Naive thymus-derived CD4-positive, alpha-beta T cell (primary cell): Measurements from ENCODE around the gene PAX7. TPM values are rescaled to one million over a fixed set of nuclear protein-coding genes. Genes with fewer than 3 reads are reported as not detected.
"Not testable (repeated sequence)": the region's sequence is repeated elsewhere in the genome, so short reads cannot be mapped to it uniquely, and the experiment has no call there.

Experiments used
- ATAC-seq: fragments of 150-1000 bp; cut with Tn5 transposase; 2 replicates; pipeline ENCODE4 v1.10.0; 2021; ENCODE audit warnings: mild to moderate bottlenecking, moderate library complexity
- CTCF ChIA-PET: fragments of 350-600 bp; sonication (Branson Sonifier 250); formaldehyde crosslinking; loops from one replicate; lab custom pipeline; 2021; ENCODE audit warnings: antibody characterized with exemption; lab: Charles Lee
- POLR2A ChIA-PET: fragments of 350-600 bp; sonication (Branson Sonifier 250); formaldehyde crosslinking; loops from one replicate; lab custom pipeline; 2021; ENCODE audit warnings: antibody characterized with exemption, inconsistent platforms; lab: Charles Lee
- DNase-seq, 9 donors: peaks; one replicate each; pipeline versions ENCODE4 v3.0.0 to v3.0.0-alpha.2; 2020 to 2022; ENCODE audit warnings: mixed read lengths in 1 of 9
- H3K27ac ChIP-seq: one replicate; pipeline ENCODE4 v1.7.0; 2013; ENCODE audit warnings: mild to moderate bottlenecking, low read depth, low read length, moderate library complexity
- H3K27me3 ChIP-seq, 2 donors: one replicate each; pipeline ENCODE4 v1.7.0; 2013; ENCODE audit warnings: low read length in 2 of 2, mild to moderate bottlenecking in 2 of 2, moderate library complexity in 2 of 2; ENCODE audit not compliant: control insufficient read depth in 2 of 2, insufficient read depth in 2 of 2
- H3K36me3 ChIP-seq, 3 experiments: 1 replicate in 2 of 3; 2 replicates in 1 of 3; pipeline ENCODE4 v1.7.0; 2013; ENCODE audit warnings: low read length in 3 of 3, mild to moderate bottlenecking in 3 of 3, moderate library complexity in 1 of 3; ENCODE audit not compliant: insufficient read depth in 3 of 3, control insufficient read depth in 2 of 3
- H3K4me1 ChIP-seq, 2 donors: one replicate each; pipeline ENCODE4 v1.7.0; 2013; ENCODE audit warnings: low read length in 2 of 2, mild to moderate bottlenecking in 2 of 2, moderate library complexity in 1 of 2; ENCODE audit not compliant: control insufficient read depth in 2 of 2, insufficient read depth in 2 of 2
- H3K4me3 ChIP-seq: 2 replicates; pipeline ENCODE4 v1.7.0; 2013; ENCODE audit warnings: mild to moderate bottlenecking, low read length
- H3K9me3 ChIP-seq, 3 experiments: 1 replicate in 2 of 3; 2 replicates in 1 of 3; pipeline ENCODE4 v1.7.0; 2013; ENCODE audit warnings: low read length in 3 of 3; ENCODE audit not compliant: control insufficient read depth in 2 of 3
- H3K27ac Mint-ChIP-seq, 9 donors: one replicate each; pipeline ENCODE4 v1.8.0; 2020 to 2022; ENCODE audit warnings: mixed read lengths in 9 of 9, mild to moderate bottlenecking in 8 of 9, moderate library complexity in 5 of 9, inconsistent platforms in 2 of 9
- H3K27me3 Mint-ChIP-seq, 5 donors: one replicate each; pipeline ENCODE4 v1.8.0; 2021 to 2022; ENCODE audit warnings: mixed read lengths in 5 of 5, mild to moderate bottlenecking in 1 of 5
- H3K36me3 Mint-ChIP-seq, 5 donors: one replicate each; pipeline ENCODE4 v1.8.0; 2020 to 2022; ENCODE audit warnings: mixed read lengths in 5 of 5, mild to moderate bottlenecking in 3 of 5, inconsistent platforms in 1 of 5
- H3K4me1 Mint-ChIP-seq, 7 donors: one replicate each; pipeline ENCODE4 v1.8.0; 2020 to 2022; ENCODE audit warnings: mixed read lengths in 7 of 7, mild to moderate bottlenecking in 3 of 7, inconsistent platforms in 1 of 7
- H3K4me3 Mint-ChIP-seq, 10 donors: one replicate each; pipeline ENCODE4 v1.8.0; 2020 to 2022; ENCODE audit warnings: mild to moderate bottlenecking in 10 of 10, mixed read lengths in 10 of 10, moderate library complexity in 6 of 10, inconsistent platforms in 2 of 10
- H3K9me3 Mint-ChIP-seq, 11 donors: one replicate each; pipeline ENCODE4 v1.8.0; 2020 to 2022; ENCODE audit warnings: mixed read lengths in 11 of 11, mild to moderate bottlenecking in 4 of 11, inconsistent platforms in 1 of 11, moderate library complexity in 1 of 11
- intact Hi-C, 2 donors: fragments of 100-400 bp; cut with micrococcal nuclease; formaldehyde crosslinking; loops; one replicate each; pipeline ENCODE4 v1.15.1; 2023
- polyA plus RNA-seq, 2 donors: library from polyadenylated mRNA; unstranded; fragments of 300-500 nt; fragmentation: Illumina TruSeq; gene quantifications; one replicate each; pipeline ENCODE4 v1.2.3, GENCODE V29; 2021
- total RNA-seq, 6 experiments: library from RNA in 5 of 6; stranded (reverse) in 5 of 6; gene quantifications; 1 replicate in 5 of 6; 2 replicates in 1 of 6; pipeline ENCODE4 v1.2.3 and lab custom pipeline; 2021 to 2026

PAX7 gene
- total and polyA plus RNA-seq, 7 experiments from 2014 or later, result not detected

DNA sequence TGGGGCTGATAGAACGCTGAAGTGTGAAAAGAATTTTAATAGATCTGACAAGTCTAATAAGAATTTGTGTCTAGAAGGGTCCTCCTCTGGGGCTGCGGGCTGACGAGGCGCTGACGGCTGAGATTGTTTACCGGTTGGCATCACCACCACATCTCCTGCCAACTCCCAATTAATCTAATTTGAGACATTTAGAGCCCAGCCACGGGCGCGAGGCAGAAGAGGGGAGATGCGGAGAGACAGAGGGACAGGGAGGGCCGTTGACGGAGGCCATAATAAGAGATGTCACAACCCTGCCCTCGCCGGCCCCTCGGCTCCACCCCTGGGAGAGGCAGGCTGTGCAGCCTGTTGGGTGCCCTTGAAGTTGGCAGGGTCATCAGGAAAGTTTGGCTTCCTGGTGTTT lies 109.3 kb downstream of the PAX7 start:
- H3K4me1 ChIP-seq, result no peaks in the 10 kb centered on the region
- intact Hi-C loops, result no loop called here
- H3K27ac ChIP-seq, result no peak overlapping the region
- no peak for DNase-seq
- no peaks in the 10 kb centered on the region for H3K36me3 ChIP-seq
- H3K36me3 Mint-ChIP-seq, result peaks cover 0 to 4% (median 0%) of the 10 kb centered on the region in 5 donors
- H3K4me1 Mint-ChIP-seq, result no peaks in the 10 kb centered on the region
- no peaks in the 10 kb centered on the region for H3K27me3 ChIP-seq
- no peaks in the 10 kb centered on the region for H3K9me3 ChIP-seq
- peaks cover 0 to 7% (median 0%) of the 10 kb centered on the region in 11 donors for H3K9me3 Mint-ChIP-seq
- ATAC-seq, result no peak
- no peak overlapping the region for H3K4me3 ChIP-seq
- ChIA-PET CTCF (no interaction called here), POLR2A (no interaction called here)
- peaks cover 2 to 50% (median 35%) of the 10 kb centered on the region in 5 donors for H3K27me3 Mint-ChIP-seq
- H3K27ac Mint-ChIP-seq, result no peak overlapping the region
- H3K4me3 Mint-ChIP-seq, result no peak overlapping the region

DNA sequence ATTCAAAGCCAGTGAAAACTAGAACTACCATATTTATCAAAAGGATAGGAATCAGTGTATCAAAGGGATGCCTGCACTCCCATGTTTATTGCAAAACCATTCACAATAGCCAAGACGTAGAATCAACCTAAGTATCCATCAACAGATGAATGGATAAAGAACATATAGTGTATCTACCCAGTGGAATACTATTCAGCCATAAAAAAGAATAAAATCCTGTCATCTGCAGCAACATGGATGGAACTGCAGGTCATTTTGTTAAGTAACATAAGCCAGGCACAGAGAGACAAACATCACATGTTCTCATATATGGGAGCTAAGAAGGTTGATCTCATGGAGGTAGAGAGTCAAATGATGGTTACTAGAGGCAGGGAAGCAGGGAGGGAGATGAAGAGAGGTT lies 110.0 kb downstream of the PAX7 start:
- Mint-ChIP-seq H3K4me1 (no peaks in the 10 kb centered on the region), H3K4me3 (no peak overlapping the region), H3K27ac (no peak overlapping the region), H3K27me3 (peaks cover 2 to 47% (median 33%) of the 10 kb centered on the region in 5 donors), H3K9me3 (peaks cover 0 to 7% (median 0%) of the 10 kb centered on the region in 11 donors), H3K36me3 (peaks cover 0 to 4% (median 0%) of the 10 kb centered on the region in 5 donors)
- intact Hi-C loops, result no loop called here
- Histone ChIP-seq H3K27ac (no peak overlapping the region), H3K27me3 (no peaks in the 10 kb centered on the region), H3K4me1 (no peaks in the 10 kb centered on the region), H3K4me3 (no peak overlapping the region), H3K9me3 (no peaks in the 10 kb centered on the region), H3K36me3 (no peaks in the 10 kb centered on the region)
- CTCF ChIA-PET, result no interaction called here
- ATAC-seq, result no peak
- DNase-seq, result no peak
- POLR2A ChIA-PET, result no interaction called here

DNA sequence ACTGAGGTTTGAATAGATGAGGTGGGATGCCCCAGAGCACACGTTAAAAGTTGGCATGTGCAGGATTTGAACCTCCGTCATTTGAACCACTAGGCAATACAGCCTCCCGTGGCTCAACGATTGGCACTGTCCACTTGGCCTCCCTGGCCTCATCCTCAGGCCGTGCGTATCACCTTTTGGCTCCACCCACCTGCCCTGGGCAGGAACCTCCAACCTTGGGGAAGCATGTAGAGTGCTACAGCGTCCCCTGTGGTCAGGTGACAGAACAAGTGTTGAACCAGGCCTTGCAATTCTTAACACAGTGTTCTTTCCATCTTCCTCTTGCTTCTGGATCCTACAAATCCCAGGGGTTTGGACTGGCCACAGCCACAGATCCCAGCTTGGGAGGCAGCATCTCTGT lies 112.6 kb downstream of the PAX7 start:
- H3K4me3 Mint-ChIP-seq, result no peak overlapping the region
- ChIA-PET POLR2A (no interaction called here), CTCF (no interaction called here)
- peaks cover 0 to 4% (median 0%) of the 10 kb centered on the region in 5 donors for H3K36me3 Mint-ChIP-seq
- Histone ChIP-seq H3K27ac (no peak overlapping the region), H3K9me3 (no peaks in the 10 kb centered on the region), H3K4me1 (no peaks in the 10 kb centered on the region), H3K36me3 (no peaks in the 10 kb centered on the region), H3K4me3 (no peak overlapping the region), H3K27me3 (no peaks in the 10 kb centered on the region)
- H3K27me3 Mint-ChIP-seq, result peaks cover 2 to 63% (median 34%) of the 10 kb centered on the region in 5 donors
- peaks cover 0 to 7% (median 0%) of the 10 kb centered on the region in 11 donors for H3K9me3 Mint-ChIP-seq
- ATAC-seq, result no peak
- no peaks in the 10 kb centered on the region for H3K4me1 Mint-ChIP-seq
- intact Hi-C loops, result no loop called here
- no peak overlapping the region for H3K27ac Mint-ChIP-seq
- DNase-seq, result no peak

DNA sequence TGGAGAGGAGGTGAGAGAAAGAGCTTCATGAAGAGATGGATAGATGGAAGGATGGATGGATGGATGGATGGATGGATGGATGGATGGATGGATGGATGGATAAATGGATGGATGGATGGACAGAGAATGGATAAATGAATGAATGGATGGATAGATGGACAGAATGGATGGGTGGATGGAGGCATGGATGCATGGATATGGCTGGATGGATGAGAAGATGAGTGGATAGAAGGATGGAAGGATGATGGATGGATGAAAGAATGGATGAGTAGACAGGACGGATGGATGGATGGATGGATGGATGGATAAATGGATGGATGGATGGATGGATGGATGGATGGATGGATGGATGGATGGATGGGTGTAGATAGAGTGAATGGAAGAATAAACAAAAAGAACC lies 113.7 kb downstream of the PAX7 start:
- DNase-seq, H3K9me3 ChIP-seq, CTCF ChIA-PET, H3K27me3 ChIP-seq, H3K4me3 Mint-ChIP-seq, H3K36me3 ChIP-seq, H3K27ac Mint-ChIP-seq, H3K4me1 ChIP-seq, H3K27ac ChIP-seq, intact Hi-C loops, ATAC-seq, H3K4me3 ChIP-seq, H3K9me3 Mint-ChIP-seq, H3K36me3 Mint-ChIP-seq, H3K4me1 Mint-ChIP-seq, POLR2A ChIA-PET: not testable (repeated sequence)
- peaks cover 2 to 67% (median 38%) of the 10 kb centered on the region in 5 donors for H3K27me3 Mint-ChIP-seq

DNA sequence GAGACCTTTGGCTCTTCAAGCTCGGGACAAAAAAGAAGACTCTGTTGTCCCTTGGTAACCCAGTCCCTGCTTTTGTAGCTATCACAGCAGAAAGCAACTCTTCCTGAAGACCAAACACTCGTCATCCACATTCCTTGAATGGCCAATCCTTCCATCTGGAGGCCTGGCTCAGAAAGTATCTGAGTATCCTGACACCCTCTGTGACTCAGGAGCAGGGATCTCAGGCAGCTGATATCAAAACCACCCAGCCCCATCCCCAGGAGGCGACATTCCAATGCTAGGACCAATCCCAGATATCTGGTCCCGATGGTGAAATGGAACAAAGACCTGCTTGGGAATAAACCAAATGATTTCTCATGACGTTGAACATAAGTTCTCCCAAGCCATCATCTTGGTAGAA lies 116.3 kb downstream of the PAX7 start:
- H3K27me3 ChIP-seq, result no peaks in the 10 kb centered on the region
- no peak for ATAC-seq
- intact Hi-C loops, result no loop called here
- ChIA-PET POLR2A (no interaction called here), CTCF (no interaction called here)
- Mint-ChIP-seq H3K36me3 (peaks cover 0 to 4% (median 0%) of the 10 kb centered on the region in 5 donors), H3K4me1 (no peaks in the 10 kb centered on the region), H3K9me3 (peaks cover 0 to 14% (median 5%) of the 10 kb centered on the region in 11 donors), H3K4me3 (no peak overlapping the region), H3K27me3 (peaks cover 2 to 58% (median 38%) of the 10 kb centered on the region in 5 donors), H3K27ac (no peak overlapping the region)
- no peak for DNase-seq
- H3K9me3 ChIP-seq, result no peaks in the 10 kb centered on the region
- H3K36me3 ChIP-seq, result no peaks in the 10 kb centered on the region
- no peaks in the 10 kb centered on the region for H3K4me1 ChIP-seq
- H3K27ac ChIP-seq, result no peak overlapping the region
- no peak overlapping the region for H3K4me3 ChIP-seq

DNA sequence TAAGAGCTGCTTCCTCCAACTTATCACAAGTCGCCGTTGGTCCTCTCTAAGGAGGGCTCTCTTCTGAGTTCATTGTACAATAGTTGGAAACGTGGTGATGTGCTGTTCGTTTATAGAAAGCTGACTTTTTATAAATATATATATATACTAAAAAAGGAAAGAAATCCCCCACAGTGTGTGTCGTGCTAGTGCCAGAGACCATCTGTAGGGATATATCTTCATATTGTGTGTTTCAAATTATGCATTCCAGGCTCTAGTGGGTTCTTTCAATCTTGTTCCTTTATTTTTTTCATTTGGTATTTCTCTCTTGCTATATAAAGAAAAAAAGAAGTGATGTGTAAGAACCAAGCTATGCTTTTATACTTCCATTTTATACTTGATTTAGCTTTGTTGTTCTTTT lies 117.0 kb downstream of the PAX7 start:
- ChIA-PET POLR2A (no interaction called here), CTCF (no interaction called here)
- peaks cover 0 to 15% (median 5%) of the 10 kb centered on the region in 11 donors for H3K9me3 Mint-ChIP-seq
- Histone ChIP-seq H3K36me3 (no peaks in the 10 kb centered on the region), H3K27ac (no peak overlapping the region), H3K4me3 (no peak overlapping the region), H3K4me1 (no peaks in the 10 kb centered on the region), H3K9me3 (no peaks in the 10 kb centered on the region), H3K27me3 (no peaks in the 10 kb centered on the region)
- ATAC-seq (no peak), DNase-seq (no peak)
- H3K27ac Mint-ChIP-seq, result no peak overlapping the region
- H3K27me3 Mint-ChIP-seq, result peaks cover 2 to 57% (median 38%) of the 10 kb centered on the region in 5 donors
- H3K4me3 Mint-ChIP-seq, result no peak overlapping the region
- intact Hi-C loops, result no loop called here
- H3K36me3 Mint-ChIP-seq, result peaks cover 0 to 4% (median 0%) of the 10 kb centered on the region in 5 donors
- no peaks in the 10 kb centered on the region for H3K4me1 Mint-ChIP-seq

DNA sequence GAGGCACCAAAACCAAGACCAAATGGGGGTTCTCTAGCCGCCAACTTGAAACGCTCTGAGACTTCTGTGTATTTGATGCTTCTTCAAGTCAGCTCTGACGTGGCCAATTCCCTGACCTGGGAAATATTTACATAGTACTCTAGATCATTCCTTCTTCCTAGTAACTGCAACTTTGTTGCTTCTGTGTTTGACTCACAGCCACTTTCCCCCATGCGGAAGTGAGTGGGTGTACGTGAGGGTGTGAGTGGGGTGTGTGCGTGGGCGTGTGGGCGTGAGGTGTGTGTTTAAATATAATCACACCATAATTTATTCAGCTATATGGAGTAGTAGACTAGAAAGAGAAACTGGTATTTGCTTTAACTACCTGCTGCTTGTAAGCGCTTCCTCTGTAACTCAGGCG lies 117.8 kb downstream of the PAX7 start:
- intact Hi-C loops, result no loop called here
- Mint-ChIP-seq H3K4me3 (no peak overlapping the region), H3K27me3 (peaks cover 2 to 56% (median 35%) of the 10 kb centered on the region in 5 donors), H3K4me1 (no peaks in the 10 kb centered on the region), H3K27ac (no peak overlapping the region), H3K36me3 (peaks cover 0 to 4% (median 0%) of the 10 kb centered on the region in 5 donors), H3K9me3 (peaks cover 0 to 22% (median 5%) of the 10 kb centered on the region in 11 donors)
- DNase-seq (no peak), ATAC-seq (no peak)
- ChIA-PET POLR2A (interaction anchor here (0.5 kb wide), 1 partner anchor 1843 kb away, joined by 3 read pairs; no protein-coding TSS in a partner anchor), CTCF (no interaction called here)
- Histone ChIP-seq H3K4me1 (no peaks in the 10 kb centered on the region), H3K9me3 (no peaks in the 10 kb centered on the region), H3K27me3 (no peaks in the 10 kb centered on the region), H3K36me3 (no peaks in the 10 kb centered on the region), H3K27ac (no peak overlapping the region), H3K4me3 (no peak overlapping the region)
